ENCODE data around the gene KCNH5. TPM values are rescaled to one million over a fixed set of nuclear protein-coding genes. Genes with fewer than 3 reads are reported as not detected.

The KCNH5 gene
- total RNA-seq, 1 experiment from 2014 or later: 1.4 TPM

DNA sequence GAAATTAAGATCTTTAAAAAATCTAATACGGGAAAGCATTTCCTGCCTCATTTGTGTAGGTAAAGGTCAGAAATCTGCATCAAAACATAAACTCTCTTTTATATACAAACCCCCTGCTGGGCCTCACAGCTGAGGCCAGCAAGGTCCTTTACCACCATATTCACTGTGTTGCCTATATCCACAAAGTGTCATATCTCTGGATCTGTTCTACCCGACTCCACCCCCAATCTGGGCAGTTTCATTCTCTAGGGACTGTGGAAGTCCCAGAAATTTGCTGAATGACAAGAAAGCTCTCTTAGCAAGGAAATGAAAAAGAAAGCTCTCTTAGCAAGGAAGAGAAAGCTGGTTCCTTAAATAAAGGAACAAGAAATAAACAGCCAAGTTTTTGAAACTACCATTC, 301.7 kb downstream of the KCNH5 start:
- ChIA-PET CTCF (no interaction called here), POLR2A (no interaction called here)
- ATAC-seq (peak; percentile 53), DNase-seq (ENCODE audit: low spot score) (no peak)
- no peak for TF ChIP-seq EMX1 (CRISPR knock-in tag; IDR thresholded peaks at IDR 0.05)
- TF ChIP-seq, protein P1, sequence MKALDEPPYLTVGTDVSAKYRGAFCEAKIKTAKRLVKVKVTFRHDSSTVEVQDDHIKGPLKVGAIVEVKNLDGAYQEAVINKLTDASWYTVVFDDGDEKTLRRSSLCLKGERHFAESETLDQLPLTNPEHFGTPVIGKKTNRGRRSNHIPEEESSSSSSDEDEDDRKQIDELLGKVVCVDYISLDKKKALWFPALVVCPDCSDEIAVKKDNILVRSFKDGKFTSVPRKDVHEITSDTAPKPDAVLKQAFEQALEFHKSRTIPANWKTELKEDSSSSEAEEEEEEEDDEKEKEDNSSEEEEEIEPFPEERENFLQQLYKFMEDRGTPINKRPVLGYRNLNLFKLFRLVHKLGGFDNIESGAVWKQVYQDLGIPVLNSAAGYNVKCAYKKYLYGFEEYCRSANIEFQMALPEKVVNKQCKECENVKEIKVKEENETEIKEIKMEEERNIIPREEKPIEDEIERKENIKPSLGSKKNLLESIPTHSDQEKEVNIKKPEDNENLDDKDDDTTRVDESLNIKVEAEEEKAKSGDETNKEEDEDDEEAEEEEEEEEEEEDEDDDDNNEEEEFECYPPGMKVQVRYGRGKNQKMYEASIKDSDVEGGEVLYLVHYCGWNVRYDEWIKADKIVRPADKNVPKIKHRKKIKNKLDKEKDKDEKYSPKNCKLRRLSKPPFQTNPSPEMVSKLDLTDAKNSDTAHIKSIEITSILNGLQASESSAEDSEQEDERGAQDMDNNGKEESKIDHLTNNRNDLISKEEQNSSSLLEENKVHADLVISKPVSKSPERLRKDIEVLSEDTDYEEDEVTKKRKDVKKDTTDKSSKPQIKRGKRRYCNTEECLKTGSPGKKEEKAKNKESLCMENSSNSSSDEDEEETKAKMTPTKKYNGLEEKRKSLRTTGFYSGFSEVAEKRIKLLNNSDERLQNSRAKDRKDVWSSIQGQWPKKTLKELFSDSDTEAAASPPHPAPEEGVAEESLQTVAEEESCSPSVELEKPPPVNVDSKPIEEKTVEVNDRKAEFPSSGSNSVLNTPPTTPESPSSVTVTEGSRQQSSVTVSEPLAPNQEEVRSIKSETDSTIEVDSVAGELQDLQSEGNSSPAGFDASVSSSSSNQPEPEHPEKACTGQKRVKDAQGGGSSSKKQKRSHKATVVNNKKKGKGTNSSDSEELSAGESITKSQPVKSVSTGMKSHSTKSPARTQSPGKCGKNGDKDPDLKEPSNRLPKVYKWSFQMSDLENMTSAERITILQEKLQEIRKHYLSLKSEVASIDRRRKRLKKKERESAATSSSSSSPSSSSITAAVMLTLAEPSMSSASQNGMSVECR (CRISPR knock-in tag; IDR thresholded peaks at IDR 0.05; ENCODE audit: borderline replicate concordance): no peak
- no peak for TF ChIP-seq SMAD3 (CRISPR knock-in tag; IDR thresholded peaks at IDR 0.05; ENCODE audit: borderline replicate concordance)
- no peak for TF ChIP-seq GRHL2 (CRISPR knock-in tag; IDR thresholded peaks at IDR 0.05; ENCODE audit: insufficient replicate concordance, severe bottlenecking)
- no peak for TF ChIP-seq NR3C1 (CRISPR knock-in tag; conservative IDR thresholded peaks at IDR 0.05; ENCODE audit: low read depth)
- TF ChIP-seq ZNF512 (CRISPR knock-in tag; IDR thresholded peaks at IDR 0.05; ENCODE audit: borderline replicate concordance): no peak
- TF ChIP-seq STAT6 (CRISPR knock-in tag; conservative IDR thresholded peaks at IDR 0.05; ENCODE audit: low read depth): no peak
- TF ChIP-seq, protein P2, sequence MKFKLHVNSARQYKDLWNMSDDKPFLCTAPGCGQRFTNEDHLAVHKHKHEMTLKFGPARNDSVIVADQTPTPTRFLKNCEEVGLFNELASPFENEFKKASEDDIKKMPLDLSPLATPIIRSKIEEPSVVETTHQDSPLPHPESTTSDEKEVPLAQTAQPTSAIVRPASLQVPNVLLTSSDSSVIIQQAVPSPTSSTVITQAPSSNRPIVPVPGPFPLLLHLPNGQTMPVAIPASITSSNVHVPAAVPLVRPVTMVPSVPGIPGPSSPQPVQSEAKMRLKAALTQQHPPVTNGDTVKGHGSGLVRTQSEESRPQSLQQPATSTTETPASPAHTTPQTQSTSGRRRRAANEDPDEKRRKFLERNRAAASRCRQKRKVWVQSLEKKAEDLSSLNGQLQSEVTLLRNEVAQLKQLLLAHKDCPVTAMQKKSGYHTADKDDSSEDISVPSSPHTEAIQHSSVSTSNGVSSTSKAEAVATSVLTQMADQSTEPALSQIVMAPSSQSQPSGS (CRISPR knock-in tag; IDR thresholded peaks at IDR 0.05; ENCODE audit: borderline replicate concordance, low read depth): no peak
- TF ChIP-seq NFE2L1 (CRISPR knock-in tag; IDR thresholded peaks at IDR 0.05): no peak
- no peak for TF ChIP-seq ZNF396 (CRISPR knock-in tag; IDR thresholded peaks at IDR 0.05; ENCODE audit: borderline replicate concordance)
- TF ChIP-seq NR1H2 (CRISPR knock-in tag; IDR thresholded peaks at IDR 0.05): no peak
- no peak for TF ChIP-seq GABPB1 (CRISPR knock-in tag; IDR thresholded peaks at IDR 0.05)
- TF ChIP-seq, protein P3, sequence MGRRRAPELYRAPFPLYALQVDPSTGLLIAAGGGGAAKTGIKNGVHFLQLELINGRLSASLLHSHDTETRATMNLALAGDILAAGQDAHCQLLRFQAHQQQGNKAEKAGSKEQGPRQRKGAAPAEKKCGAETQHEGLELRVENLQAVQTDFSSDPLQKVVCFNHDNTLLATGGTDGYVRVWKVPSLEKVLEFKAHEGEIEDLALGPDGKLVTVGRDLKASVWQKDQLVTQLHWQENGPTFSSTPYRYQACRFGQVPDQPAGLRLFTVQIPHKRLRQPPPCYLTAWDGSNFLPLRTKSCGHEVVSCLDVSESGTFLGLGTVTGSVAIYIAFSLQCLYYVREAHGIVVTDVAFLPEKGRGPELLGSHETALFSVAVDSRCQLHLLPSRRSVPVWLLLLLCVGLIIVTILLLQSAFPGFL (CRISPR knock-in tag; IDR thresholded peaks at IDR 0.05; ENCODE audit: borderline replicate concordance): no peak
- Mint-ChIP-seq H3K27me3 (ENCODE audit: low read depth) (no peaks in the 10 kb centered on the region), H3K4me3 (no peak overlapping the region), H3K4me1 (peaks cover 52% of the 10 kb centered on the region), H3K27ac (peak overlapping the region; percentile 19; the same call in 1 of the 2 replicates), H3K9me3 (peaks cover 6% of the 10 kb centered on the region), H3K36me3 (0 out of 2 replicates have a peak, but pooled peaks cover 1% of the 10 kb centered on the region)

DNA sequence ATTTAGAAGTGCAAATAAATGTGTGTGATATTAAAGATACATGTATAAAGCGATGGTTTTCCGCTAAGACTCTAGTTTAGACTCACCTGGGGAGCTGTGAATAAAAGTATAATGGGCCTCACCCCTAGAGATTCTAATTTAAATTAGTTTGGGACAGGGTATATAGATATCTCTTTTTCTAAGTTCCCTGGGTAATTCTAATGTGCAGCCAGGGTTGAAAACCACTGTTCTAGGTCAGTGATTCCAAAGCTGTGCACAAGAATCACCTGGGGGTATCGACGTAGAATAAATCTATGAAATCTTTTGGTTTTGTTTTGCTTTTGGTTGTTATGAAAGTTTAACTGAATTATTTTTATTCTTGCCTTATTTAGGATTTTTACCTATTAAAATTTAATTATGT, 302.1 kb downstream of the KCNH5 start:
- 0 out of 2 replicates have a peak, but pooled peaks cover 3% of the 10 kb centered on the region for H3K36me3 Mint-ChIP-seq
- TF ChIP-seq JUN (CRISPR knock-in tag; IDR thresholded peaks at IDR 0.05) (no peak), CBFB (CRISPR knock-in tag; IDR thresholded peaks at IDR 0.05; ENCODE audit: low read depth) (no peak), ZNF396 (CRISPR knock-in tag; IDR thresholded peaks at IDR 0.05; ENCODE audit: borderline replicate concordance) (no peak), MYBL2 (CRISPR knock-in tag; IDR thresholded peaks at IDR 0.05) (no peak), ZNF512 (CRISPR knock-in tag; IDR thresholded peaks at IDR 0.05; ENCODE audit: borderline replicate concordance) (no peak), IRF2 (CRISPR knock-in tag; IDR thresholded peaks at IDR 0.05; ENCODE audit: borderline replicate concordance, low read depth) (no peak)
- TF ChIP-seq, protein P4, sequence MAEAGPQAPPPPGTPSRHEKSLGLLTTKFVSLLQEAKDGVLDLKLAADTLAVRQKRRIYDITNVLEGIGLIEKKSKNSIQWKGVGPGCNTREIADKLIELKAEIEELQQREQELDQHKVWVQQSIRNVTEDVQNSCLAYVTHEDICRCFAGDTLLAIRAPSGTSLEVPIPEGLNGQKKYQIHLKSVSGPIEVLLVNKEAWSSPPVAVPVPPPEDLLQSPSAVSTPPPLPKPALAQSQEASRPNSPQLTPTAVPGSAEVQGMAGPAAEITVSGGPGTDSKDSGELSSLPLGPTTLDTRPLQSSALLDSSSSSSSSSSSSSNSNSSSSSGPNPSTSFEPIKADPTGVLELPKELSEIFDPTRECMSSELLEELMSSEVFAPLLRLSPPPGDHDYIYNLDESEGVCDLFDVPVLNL (CRISPR knock-in tag; IDR thresholded peaks at IDR 0.05; ENCODE audit: borderline replicate concordance, low read depth): no peak
- TF ChIP-seq, protein P5, sequence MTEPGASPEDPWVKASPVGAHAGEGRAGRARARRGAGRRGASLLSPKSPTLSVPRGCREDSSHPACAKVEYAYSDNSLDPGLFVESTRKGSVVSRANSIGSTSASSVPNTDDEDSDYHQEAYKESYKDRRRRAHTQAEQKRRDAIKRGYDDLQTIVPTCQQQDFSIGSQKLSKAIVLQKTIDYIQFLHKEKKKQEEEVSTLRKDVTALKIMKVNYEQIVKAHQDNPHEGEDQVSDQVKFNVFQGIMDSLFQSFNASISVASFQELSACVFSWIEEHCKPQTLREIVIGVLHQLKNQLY (CRISPR knock-in tag; IDR thresholded peaks at IDR 0.05): no peak

More for the DNA sequence above, 302.1 kb downstream of the KCNH5 start:
- ChIA-PET POLR2A (no interaction called here), CTCF (no interaction called here)
- DNase-seq (ENCODE audit: low spot score): no peak
- Mint-ChIP-seq H3K4me1 (peaks cover 52% of the 10 kb centered on the region), H3K27me3 (ENCODE audit: low read depth) (no peaks in the 10 kb centered on the region), H3K9me3 (peaks cover 6% of the 10 kb centered on the region), H3K4me3 (no peak overlapping the region), H3K27ac (no peak overlapping the region)
- no peak for ATAC-seq
